Erythroblast (primary cell): Measurements from ENCODE around the gene IFITM2.

Experiments
- GATA1 ChIP-seq: IDR thresholded peaks from 2 replicates; pipeline ENCODE4 v1.6.1; 2011; ENCODE audit warnings: low read depth, mild to moderate bottlenecking, control low read depth, low read length, moderate library complexity
- POLR2A ChIP-seq: IDR thresholded peaks from 2 replicates; pipeline ENCODE4 v1.6.1; 2011; ENCODE audit warnings: mild to moderate bottlenecking, low read length

- TF ChIP-seq POLR2A: no peak
- TF ChIP-seq GATA1: no peak
These were observed 23.2 kb downstream of the IFITM2 start for GRCh38 chr11:330694-331357.
